ENCODE data around the gene SPHK1.

SPHK1 gene

GRCh38 chr17:76410328-76410965, 26.0 kb downstream of the SPHK1 start:
- DNase-seq, result no peak

GRCh38 chr17:76411247-76411646, 26.8 kb downstream of the SPHK1 start:
- no peak for DNase-seq

GRCh38 chr17:76414334-76415295, 30.2 kb downstream of the SPHK1 start:
- DNase-seq, result no peak

GRCh38 chr17:76415786-76416185, 31.4 kb downstream of the SPHK1 start:
- no peak for DNase-seq

GRCh38 chr17:76416457-76416856, 32.0 kb downstream of the SPHK1 start:
- DNase-seq, result no peak

- no peak for DNase-seq
These were observed 32.5 kb downstream of the SPHK1 start for GRCh38 chr17:76416899-76417298.

GRCh38 chr17:76417499-76418143, 33.2 kb downstream of the SPHK1 start:
- peak; percentile 59 for DNase-seq

GRCh38 chr17:76419576-76420260, 35.3 kb downstream of the SPHK1 start:
- DNase-seq, result no peak

GRCh38 chr17:76420356-76421043, 36.1 kb downstream of the SPHK1 start:
- no peak for DNase-seq

GRCh38 chr17:76421044-76421407, 36.6 kb downstream of the SPHK1 start:
- no peak for DNase-seq

- DNase-seq, result no peak
These were observed 38.0 kb downstream of the SPHK1 start for GRCh38 chr17:76422406-76422805.

GRCh38 chr17:76422860-76423259, 38.5 kb downstream of the SPHK1 start:
- no peak for DNase-seq

- no peak for DNase-seq
These were observed 42.4 kb downstream of the SPHK1 start for GRCh38 chr17:76426853-76427252.

- DNase-seq, result no peak
These were observed 43.3 kb downstream of the SPHK1 start for GRCh38 chr17:76427501-76428231.

- no peak for DNase-seq
These were observed 44.1 kb downstream of the SPHK1 start for GRCh38 chr17:76428511-76428910.

GRCh38 chr17:76431509-76431908, 47.1 kb downstream of the SPHK1 start:
- DNase-seq, result no peak

GRCh38 chr17:76432004-76432403, 47.6 kb downstream of the SPHK1 start:
- no peak for DNase-seq

GRCh38 chr17:76432712-76433336, 48.4 kb downstream of the SPHK1 start:
- no peak for DNase-seq

GRCh38 chr17:76433693-76434092, 49.3 kb downstream of the SPHK1 start:
- DNase-seq, result no peak

- no peak for DNase-seq
These were observed 50.5 kb downstream of the SPHK1 start for GRCh38 chr17:76434870-76435269.

GRCh38 chr17:76435751-76436150, 51.3 kb downstream of the SPHK1 start:
- no peak for DNase-seq

Measured in NCI-H226 (cell line).